GM18907 (cell line): ENCODE measurements around the gene C1QTNF12.

Experiments used
- ATAC-seq: cut with Tn5 transposase; IDR thresholded peaks from one replicate; pipeline ENCODE4 v1.9.1; 2021; ENCODE audit warnings: mild to moderate bottlenecking, moderate library complexity; ENCODE audit not compliant: unreplicated experiment

The C1QTNF12 gene

GRCh38 chr1:1230656-1231399 lies 15.7 kb downstream of the C1QTNF12 start:
- no peak for ATAC-seq

DNA sequence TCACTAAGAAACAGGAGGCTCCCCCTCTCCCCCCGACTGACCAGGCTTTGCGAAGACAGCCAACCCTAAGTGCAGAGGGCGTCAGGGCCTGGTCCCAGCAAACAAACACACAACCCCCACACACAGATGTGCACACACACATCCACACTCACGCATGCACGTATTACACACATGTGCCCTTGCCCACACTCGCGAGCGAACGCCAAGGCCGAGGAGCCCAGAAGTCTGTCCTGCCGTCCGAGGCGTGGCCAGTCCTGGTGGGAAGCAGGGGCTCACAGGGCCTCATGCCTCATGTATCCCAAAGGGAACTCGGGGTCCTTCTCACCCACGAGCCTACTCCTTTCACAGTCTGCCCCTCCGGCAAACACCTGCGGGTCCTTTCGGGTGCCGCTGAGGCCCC lies 16.8 kb downstream of the C1QTNF12 start:
- no peak for ATAC-seq

DNA sequence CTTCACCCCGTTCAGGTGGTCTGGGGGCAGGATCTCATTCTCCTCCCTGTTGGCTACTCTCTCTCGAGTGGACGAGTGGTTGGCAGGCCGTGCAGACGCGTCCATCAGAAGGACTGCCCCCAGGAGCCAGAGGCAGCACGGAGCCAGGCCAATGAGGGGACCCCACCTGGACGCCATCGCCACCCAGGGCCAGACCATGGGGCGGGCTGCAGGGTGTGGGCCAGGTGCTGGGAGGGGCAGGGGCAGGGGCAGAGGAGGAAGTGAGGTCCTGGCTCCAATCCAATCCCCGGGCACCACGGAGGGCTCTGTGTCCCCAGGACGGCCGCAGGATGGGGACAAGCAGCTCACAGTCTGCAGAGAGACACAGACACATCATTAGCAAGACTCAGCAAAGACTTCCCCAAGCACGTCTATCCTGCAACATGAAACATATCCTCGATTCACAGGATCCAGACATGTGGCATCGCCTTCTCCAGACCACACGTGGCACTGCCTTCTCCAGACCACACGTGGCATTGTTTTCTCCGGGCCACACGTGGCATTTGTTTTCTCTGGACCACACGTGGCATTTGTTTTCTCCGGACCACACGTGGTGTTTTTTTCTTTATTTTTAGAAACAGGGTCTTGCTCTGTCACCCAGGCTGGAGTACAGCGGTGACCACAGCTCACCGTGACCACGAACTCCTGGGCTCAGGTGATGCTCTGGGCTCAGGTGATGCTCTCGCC lies 17.8 kb downstream of the C1QTNF12 start:
- no peak for ATAC-seq

DNA sequence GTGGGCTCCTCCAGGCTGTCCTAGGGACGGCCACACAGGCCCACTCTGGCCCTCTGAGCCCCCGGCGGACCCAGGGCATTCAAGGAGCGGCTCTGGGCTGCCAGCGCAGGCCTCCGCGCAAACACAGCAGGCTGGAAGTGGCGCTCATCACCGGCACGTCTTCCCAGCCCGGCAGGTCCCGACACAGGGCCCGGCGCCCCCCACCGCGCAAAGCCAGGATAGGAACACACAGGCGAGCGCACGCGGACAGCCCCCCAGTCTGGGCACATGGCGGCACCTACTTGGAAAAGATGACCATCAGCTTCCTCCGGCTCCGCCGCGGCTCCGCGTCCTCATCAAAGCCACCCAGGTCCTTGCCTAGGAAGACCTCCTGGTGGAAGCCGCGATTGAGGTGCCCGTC lies 18.3 kb downstream of the C1QTNF12 start:
- no peak for ATAC-seq

GRCh38 chr1:1227386-1227785 lies 19.1 kb downstream of the C1QTNF12 start:
- ATAC-seq, result no peak

DNA sequence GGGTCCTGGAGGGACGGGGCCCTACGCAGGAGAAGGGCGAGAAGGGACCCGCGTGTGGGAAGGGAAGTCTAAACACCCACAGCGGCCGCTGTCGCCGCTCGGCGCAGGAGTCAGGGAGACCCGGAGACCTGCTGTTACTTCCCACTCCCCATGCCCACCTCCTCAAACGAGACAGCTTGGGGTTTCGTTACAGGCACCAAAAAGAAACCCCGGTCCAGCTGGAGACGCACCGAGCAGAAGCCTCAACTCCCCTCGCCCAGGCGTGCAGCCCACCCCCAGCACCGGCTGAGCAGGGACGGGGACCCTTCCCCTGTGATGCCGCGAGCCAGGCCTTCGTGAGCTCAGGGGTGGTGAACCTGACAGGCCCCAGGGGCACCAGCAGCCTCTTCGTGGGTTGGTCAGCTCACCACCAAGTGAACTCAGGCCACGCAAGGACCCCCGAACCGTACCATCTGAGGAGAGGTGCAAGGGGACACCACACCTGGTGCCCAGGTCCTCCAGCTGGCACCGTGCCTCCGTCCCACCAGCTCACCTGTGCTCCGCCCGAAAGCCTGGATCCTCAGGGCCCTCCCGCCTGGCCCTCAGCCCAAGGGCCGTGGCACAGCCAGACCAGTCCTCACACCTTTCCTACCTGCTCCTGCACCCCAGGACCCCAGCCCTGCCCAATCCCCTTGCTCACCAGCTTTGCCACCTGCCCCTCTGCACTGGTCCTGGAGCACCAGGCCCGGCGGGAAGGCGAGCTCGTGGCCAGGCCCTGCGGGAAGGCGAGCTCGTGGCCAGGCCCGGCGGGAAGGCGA lies 19.8 kb downstream of the C1QTNF12 start:
- ATAC-seq, result no peak

GRCh38 chr1:1225913-1226312 lies 20.6 kb downstream of the C1QTNF12 start:
- ATAC-seq, result no peak

DNA sequence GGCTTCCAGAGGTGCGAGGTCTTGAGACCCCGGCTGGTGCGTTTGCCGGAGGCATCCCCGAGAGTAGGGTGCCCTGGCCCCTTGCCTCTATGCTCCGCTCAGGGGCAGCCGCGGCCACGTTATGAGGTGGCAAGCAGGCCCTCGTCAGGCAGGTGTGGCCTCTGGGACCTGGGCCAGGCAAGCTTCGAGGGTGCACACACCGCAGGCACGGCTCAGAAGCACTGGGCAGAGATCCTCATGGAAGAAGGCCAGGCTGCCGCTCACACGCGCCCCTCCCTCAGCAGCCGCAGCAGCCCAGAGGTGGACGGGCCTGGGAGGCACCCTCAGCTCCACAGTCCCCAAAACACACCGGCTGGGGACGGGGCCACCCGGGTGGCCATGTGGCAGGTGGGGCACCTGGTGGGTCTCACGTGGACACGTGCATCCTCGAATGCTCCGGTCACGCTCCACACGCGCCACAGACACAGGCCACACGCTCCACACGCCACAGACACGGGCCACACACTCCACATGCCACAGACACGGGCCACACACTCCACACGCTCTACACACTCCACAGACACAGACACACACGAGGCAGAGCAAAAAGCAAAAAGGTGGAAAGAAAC lies 21.2 kb downstream of the C1QTNF12 start:
- no peak for ATAC-seq

GRCh38 chr1:1223891-1224290 lies 22.6 kb downstream of the C1QTNF12 start:
- no peak for ATAC-seq

DNA sequence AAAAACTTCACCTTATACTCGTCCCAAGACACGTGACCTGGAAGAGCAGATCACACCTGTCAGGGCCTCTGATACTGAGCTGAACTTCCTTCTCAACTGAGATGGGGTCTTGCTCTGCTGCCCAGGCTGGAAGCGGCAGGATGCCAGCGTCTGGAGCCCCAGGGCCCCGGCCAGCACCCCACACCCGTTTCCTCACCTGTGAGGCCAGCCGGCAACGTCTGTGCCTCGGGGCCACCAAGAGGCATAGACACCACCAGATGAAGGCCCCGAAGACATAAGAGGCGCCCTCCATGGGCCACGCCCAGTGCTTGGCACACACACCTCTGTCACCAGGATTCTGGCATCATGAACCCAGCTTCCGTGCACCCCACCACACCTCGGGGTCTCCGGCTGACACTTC lies 23.2 kb downstream of the C1QTNF12 start:
- ATAC-seq, result no peak

DNA sequence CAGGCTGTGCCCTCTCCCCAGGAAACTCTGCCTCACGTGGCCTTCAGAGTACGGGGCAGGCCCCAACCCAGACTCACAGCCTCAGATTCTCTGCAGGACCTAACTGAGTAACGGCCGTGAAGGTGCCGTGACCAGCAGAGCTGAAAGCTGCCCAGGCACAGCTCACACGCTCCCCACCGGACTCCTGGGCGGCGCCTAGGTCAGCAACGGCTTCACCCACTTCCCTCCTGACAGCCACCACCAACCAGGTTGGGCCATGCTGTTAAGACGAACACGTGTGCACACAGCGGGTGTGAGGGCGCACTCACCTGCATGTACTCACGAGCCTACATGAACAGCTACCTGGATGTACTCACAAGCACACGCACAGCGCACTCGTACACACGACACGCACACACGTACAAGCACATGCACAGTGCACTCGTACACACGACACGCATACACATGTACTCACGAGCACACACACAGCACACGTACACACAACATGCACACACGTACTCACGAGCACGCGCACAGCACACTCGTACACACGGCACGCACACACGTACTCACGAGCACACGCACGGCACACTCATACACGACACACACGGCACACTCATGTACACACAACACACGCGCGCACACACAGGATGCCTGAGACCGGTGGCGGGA lies 23.8 kb downstream of the C1QTNF12 start:
- ATAC-seq, result no peak

DNA sequence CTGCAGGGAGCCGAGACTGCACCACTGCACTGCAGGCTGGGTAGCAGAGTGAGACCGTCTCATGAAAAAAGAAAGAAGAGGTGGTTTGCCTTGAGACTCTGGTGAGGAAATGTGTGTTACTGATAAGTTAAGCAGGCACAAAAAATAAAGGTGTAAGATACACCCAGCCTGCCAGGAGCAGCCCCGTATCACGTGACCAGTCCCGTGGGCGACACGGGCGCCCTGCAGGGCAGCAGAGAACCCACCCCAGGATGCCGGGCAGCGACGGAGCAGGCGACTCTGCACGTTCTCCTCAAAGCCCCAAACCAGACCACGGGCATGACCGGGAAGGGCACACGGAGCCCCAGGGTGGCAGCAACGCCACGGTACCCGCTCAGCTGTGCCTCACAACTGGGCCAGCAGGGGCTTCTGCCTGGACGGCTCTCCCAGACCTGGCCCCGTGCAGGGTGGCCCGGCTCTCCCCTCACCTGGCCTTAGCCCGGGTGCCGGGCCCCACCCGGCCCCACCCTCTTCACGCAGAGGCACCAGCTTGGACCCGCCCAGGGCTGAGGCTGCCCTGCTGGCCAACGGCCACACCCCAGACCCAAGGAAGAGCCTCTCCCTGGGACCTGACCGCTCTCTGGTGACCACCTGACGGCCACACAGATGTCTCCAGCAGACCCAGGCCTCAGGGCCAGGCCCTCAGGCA lies 24.5 kb downstream of the C1QTNF12 start:
- no peak for ATAC-seq

DNA sequence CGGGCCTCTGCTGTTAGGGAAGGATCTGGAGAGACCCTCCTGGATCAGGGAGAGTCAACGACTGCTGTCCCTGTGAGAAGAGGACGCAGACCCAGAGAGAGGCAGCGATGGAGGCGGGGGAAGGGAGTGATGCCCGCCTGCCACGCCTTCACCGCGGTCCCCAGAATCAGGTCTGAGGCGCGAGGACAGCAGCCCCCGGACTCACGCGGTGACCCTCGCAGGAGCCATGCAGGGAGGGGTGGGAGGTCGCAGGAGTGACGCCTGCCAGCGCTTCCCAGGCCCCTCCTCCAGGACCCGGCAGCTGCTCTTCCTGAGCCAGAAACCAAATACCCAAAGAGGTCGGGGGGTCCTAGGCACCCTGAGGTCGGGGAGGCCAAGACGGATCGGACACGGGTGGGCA lies 26.3 kb downstream of the C1QTNF12 start:
- ATAC-seq, result no peak

DNA sequence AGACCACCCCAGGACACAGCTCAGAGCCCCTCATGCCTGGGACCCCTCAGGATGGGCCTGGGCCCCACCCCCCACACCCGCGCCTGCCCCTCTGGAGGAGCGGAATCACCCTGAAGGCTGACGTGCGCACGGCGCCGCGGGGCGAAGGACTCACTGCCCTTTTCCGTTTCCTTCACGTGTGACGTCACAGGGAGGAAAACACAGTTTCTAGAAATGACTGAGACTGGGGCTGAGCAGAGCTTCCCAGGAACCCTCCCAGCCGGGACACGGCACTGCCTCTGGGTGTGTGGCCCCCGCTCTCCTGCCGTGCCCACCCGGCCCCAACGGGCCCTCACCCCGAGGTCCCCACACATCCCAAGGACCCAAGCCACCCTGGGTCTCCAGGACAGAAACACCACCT lies 27.2 kb downstream of the C1QTNF12 start:
- ATAC-seq, result no peak

DNA sequence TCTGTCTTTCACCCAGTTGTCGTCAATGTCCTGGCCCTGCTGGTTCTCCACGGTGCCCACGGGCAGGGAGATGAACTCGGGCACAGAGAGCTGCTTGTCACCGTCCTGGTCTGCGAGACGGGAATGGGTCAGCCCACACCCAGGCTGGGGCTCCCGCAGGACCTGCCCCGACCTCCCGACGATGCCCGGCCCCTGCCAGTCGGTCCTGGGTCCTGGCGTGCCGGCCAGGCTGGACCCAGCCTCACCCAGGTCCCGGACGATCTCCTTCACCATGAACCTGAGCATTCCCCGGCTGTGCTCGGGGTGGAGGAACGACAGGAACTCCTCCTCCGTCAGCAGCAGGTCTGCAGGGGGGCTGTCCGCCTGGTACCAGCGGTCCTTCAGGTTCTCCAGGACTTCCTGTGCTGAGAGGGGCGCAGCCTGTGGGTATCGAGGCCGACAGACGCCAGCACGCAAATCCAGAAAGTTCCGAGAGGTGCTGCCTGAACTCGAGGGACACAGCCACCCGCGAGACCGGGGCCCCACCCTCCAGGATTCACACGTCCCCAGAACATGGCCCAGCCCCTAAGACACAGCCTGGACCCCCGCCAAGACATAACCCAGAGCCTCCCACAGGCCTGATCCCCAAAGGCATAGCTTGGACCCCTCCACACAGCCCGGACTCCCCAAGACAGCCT lies 27.9 kb downstream of the C1QTNF12 start:
- no peak for ATAC-seq

- ATAC-seq, result no peak
Observed at GRCh38 chr1:1217621-1218523, 28.6 kb downstream of the C1QTNF12 start.

- ATAC-seq, result no peak
Observed at GRCh38 chr1:1216770-1217620, 29.5 kb downstream of the C1QTNF12 start.
